IPS-NIHi7 (cell line): ENCODE data around the gene ATP9B.
"Not testable (repeated sequence)": the region's sequence is repeated elsewhere in the genome, so short reads cannot be mapped to it uniquely, and the experiment has no call there.

ENCODE experiments used
- DNase-seq: peaks from one replicate; pipeline ENCODE4 v3.0.0; 2012; ENCODE audit warnings: mixed read lengths; ENCODE audit errors: extremely low spot score

Gene ATP9B

GRCh38 chr18:79133724-79134123 is 64.5 kb downstream of the ATP9B start:
- DNase-seq = no peak

- no peak for DNase-seq
Measured at GRCh38 chr18:79135924-79136323, 66.7 kb downstream of the ATP9B start.

- DNase-seq = no peak
Measured at GRCh38 chr18:79136742-79137141, 67.5 kb downstream of the ATP9B start.

DNA sequence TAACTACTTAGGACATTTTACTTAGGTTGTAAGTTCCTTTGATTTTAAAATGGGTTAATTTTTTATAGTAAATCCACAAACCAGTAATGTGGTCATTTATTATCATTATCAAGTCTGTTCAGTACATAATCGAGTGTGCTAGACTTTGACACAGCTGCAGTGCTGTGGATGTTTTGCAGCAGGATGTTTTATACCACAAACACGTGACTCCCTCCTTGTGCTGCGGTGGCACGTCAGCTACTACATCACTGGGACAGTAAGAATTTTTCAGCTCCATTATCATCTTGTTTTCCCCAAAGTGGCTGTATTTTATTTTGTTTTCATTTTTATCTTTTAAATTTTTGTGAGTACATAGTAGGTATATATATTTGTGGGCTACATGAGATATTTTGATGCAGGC is 70.0 kb downstream of the ATP9B start:
- no peak for DNase-seq

GRCh38 chr18:79147014-79147413 is 77.8 kb downstream of the ATP9B start:
- no peak for DNase-seq

DNA sequence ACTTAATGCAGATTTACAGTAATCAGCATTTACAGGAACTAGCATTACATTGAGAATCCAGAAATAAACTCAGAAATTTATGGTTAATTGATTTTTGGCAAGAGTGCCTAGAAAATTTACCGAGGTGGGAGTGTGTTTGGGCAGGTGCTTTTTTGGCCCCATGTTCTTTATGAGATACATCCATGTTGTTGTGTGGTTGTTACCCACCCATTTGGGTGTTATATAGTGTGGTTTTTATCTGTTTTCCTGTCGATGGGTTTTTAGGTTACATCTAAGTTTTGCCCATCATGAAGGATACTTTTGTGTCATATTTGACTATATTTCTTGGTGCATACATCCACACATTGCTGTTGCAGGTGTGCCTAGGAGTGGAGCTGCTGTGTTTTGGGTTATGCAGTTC is 82.0 kb downstream of the ATP9B start:
- DNase-seq = no peak

DNA sequence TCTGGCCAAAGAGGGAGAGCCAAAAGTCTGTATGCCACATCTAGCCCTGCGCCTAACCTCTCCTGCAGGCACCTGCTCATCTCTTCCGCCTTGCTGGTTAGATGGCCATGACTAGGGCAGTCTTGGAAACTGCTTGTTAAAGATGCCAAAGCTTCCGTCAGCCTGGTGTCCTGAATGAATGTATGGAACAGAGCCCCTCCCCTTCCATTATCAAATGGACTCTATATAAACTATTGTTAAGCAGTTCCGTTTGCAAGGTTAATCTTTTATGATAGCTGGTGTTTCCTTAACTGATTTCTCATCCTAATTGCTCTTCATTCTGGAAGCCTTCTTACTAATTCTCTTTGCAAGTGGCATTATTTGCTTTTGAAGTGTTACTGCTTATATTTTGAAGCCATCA is 87.1 kb downstream of the ATP9B start:
- DNase-seq = no peak

DNA sequence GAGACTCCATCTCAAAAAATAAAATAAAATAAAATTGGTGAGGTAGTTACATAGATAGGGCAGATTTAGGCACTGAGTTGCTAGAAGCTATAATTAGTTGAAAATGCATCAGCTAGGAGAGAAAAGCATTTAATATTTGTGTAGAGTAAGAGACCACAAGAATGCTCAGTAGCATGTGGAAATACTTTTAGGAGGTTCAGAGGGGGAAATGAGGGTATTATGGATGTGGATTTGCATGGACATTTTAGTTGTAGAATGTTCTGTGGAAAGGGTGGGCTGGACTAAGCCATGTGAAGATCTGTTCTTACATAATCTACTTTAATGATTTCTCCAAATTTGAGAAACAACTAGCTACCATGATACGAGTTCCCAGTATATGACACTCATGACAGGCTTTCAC is 95.5 kb downstream of the ATP9B start:
- no peak for DNase-seq

- no peak for DNase-seq
Measured at GRCh38 chr18:79166702-79167101, 97.5 kb downstream of the ATP9B start.

- no peak for DNase-seq
Measured at GRCh38 chr18:79167526-79168190, 98.5 kb downstream of the ATP9B start.

DNA sequence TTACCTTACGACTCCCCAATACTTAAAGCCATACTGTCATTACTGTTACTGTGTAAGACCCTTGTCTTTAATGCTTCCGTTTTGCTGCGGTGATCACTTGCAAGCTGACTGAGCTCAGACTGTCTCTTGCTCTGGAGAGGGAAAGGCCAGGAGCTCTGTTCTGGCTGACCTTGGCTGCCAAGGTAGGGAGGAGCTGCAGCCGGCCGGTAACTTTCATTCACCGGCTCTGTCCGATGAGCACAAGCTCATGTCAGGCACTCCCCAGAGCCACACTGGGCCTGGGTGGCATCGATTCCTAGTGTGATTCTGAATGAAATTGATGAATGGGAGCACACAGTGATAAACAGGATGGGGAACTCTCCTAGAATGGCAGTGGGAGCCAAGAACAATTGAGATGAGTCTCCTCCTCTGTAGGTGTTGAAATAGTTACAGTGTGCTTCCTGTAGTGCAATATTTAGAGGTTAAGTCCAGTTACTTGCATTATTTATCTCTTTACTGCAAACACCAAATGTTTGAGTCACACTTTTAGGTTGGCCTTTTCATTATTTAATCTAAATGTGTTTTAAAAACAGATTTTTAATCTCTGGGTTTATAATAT is 100.9 kb downstream of the ATP9B start:
- no peak for DNase-seq

DNA sequence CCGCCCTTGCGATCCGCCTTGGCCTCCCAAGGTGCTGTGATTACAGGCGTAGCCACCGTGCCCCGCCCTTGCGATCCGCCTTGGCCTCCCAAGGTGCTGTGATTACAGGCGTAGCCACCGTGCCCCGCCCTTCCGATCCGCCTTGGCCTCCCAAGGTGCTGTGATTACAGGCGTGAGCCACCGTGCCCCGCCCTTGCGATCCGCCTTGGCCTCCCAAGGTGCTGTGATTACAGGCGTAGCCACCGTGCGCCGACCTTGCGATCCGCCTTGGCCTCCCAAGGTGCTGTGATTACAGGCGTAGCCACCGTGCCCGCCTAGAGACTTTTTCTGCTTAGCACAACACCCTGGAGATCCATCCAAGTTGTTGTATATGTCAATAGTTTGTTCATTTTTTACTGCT is 103.1 kb downstream of the ATP9B start:
- DNase-seq = not testable (repeated sequence)

DNA sequence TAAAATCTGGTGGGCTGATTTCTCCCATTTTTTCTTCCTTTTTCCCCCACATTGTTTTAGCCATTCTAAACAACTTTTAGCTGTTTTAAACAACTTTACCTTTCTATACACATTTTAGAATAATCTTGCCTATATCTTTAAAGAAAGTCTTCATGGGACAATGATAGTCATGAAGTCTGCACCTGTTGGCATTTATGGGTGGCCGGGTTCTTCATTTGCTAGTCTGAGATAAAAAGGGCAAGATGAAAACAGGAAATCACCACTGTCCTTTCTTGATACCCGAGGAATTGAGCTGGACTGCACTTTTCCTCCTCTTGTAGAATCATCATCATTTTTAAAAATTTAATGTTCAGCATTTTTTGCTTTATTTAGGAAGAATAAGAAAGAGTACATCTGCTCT is 104.5 kb downstream of the ATP9B start:
- no peak for DNase-seq

- no peak for DNase-seq
Measured at GRCh38 chr18:79178113-79178531, 108.9 kb downstream of the ATP9B start.

DNA sequence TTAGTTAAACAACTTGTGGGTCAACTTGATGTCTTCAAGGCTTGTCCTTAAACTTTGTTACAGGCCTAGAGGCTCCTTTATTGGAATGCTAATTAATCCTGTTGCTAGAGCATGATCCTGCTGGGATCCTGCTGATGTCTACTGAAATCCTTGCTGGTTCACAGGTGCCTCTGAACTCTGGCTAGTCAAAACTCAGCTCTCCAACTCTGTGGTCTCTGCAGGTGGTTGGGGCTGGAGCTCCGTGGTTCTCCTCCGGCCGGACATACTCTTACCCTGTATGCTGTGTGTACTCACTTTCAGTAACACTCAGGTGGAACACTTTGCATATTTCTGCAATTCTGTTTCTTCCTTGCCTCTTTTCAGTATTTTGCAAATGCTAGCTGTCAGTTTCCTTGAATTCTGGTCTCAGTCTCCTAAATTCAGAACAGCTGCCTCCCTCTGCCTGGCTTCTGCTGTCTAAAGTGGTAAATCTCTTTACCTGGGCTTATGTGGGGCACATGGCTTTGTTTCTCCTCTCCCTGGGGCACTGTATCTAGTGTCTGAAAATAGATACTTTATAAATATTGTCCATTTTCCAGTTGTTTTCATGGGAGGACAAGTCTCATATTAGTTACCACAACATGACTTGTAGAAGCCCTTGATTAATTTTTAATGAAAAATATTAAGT is 113.0 kb downstream of the ATP9B start:
- DNase-seq = peak; percentile 49

GRCh38 chr18:79185648-79186047 is 116.5 kb downstream of the ATP9B start:
- no peak for DNase-seq

DNA sequence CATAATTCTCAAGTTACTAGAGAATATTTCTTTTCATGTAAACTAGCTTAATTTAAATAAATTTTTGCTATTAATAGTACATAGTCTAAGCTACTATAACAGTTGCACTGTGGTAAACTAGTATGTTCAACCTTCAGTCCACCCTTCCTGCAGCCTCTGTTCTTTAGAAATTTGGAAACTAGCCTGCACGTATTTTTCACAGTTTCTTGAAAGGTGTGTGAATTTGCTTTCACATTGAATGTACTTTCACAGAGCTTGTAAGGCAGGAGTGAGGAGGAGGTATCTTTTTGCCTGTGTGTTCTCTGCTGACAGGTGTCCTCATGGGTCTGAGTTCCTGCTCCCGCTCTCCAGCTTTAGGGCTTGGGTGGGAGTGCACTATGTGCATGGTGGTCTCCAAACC is 117.5 kb downstream of the ATP9B start:
- no peak for DNase-seq

DNA sequence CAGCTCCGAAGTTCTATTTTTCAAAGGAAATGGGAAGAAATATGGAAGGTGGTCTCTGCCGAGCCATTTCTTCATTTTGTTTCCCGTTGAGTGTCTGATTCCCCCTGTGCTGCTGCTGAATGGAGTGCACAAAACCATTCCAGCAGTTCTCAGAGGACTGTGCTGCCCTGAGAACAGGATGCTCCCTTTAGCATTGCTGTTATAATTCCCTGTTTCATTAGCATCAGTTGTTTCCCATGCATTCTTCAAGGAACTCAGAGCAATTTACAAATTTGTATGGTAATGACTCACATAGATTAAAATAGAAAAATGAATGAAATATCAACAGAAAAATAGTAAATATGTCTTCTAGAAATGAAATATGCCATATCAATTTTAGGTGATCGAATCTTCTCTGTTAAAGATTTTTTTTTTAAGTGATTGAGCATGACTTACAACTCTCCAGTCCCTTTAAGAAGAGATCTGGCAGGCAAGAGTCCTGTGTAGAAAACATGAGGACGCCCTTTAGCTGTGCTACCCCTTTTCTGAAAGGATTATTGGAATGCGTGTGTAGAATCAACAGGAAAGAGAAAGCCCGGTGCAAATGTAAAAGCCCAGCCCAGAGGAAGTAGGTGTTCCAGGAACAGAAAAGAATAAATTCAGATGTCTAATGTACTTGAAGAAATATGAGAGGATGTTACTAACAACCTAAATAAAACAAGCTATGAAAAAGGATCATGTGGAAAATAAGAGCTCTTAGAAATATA is 118.5 kb downstream of the ATP9B start:
- no peak for DNase-seq

DNA sequence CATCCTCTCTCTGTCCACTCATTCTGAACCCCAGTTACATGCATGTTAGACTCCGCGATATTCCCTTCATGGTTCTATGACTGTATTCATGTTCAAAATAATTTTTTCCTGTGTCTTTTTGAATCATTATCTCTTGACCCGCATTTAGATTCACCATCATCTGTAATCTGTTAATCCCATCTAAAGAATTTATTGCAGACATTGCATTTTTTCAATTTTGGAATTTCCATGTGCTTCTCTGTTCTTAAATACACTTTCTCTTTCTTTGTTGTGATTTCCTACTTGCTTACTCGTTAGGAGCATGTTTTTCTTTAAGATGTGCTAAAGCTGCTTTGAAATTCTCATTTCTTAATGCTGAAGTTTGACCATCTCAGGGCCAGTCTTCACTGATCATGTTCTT is 122.2 kb downstream of the ATP9B start:
- DNase-seq = no peak

DNA sequence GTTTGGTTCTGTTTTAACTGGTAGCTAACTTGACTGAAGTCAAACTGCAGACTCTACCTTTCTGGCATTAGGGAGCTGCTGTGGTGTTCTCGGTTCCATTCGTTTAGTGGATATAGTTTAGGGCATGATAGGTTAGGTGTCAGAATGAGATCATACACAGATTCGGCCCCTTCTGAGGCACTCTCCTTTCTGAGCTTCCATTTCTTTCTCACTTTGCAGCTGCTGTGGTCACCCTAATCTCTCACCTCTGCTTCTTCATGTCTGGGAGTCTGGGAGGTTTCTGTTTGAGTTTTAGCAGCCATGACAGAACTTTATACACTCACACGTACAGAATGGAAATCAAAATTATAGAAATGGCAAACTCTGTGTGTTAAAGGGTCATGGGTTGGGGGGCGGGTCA is 122.8 kb downstream of the ATP9B start:
- no peak for DNase-seq

DNA sequence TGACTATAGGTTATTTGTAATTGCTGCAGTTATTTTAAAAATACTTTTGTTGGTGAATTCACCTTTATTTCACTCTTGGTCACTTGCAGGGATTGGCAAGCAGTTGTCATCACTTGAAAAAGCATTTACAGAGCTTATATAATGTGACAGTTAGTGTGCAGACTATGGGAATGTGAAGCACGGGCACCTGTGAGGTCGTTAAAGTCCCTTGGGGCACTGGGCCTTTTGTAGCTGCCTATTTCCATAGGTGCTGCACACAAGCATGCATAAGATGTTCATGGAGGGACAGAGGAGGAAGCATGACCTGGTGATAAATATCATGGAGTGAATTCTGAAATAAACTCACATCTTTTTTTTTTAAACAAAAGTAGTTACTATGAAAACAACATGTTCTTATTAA is 124.6 kb downstream of the ATP9B start:
- no peak for DNase-seq
